A549 (cell line): ENCODE results near the gene BTAF1. TPM values are rescaled to one million over a fixed set of nuclear protein-coding genes. Genes with fewer than 3 reads are reported as not detected.
"Not testable (repeated sequence)": the region's sequence is repeated elsewhere in the genome, so short reads cannot be mapped to it uniquely, and the experiment has no call there.

Experiments
- ATAC-seq, 2 experiments: fragments of 200-7000 bp in 1 of 2; fragments of >200 bp in 1 of 2; cut with Nextera tagmentation in 1 of 2; cut with Tn5 transposase in 1 of 2; 3 replicates each; pipeline versions ENCODE4 v1.8.0 to v1.9.1; 2018 to 2020; ENCODE audit warnings: mild to moderate bottlenecking in 1 of 2, moderate library complexity in 1 of 2
- CTCF ChIA-PET: fragments of 300-600 bp; sonication (Branson Sonifier 250); formaldehyde crosslinking; extraction: SDS; loops from one replicate; lab custom pipeline; 2021; ENCODE audit warnings: antibody characterized with exemption, inconsistent platforms; lab: Yijun Ruan, JAX
- POLR2A ChIA-PET: fragments of 350-600 bp; formaldehyde crosslinking; extraction: SDS; loops from one replicate; lab custom pipeline; 2021; ENCODE audit warnings: antibody characterized with exemption, inconsistent platforms; lab: Yijun Ruan, JAX
- DNase-seq, 2 experiments: peaks; one replicate each; pipeline versions ENCODE4 v3.0.0 to v3.0.0-alpha.2; 2011 to 2016; ENCODE audit warnings: low read depth in 1 of 2, low spot score in 1 of 2
- FAIRE-seq: peaks from 2 replicates; lab custom pipeline; 2011; peaks lifted over from hg19 to GRCh38; lab: Jason Lieb, UNC
- H3K27ac ChIP-seq, 2 experiments: fragments of >200 bp; sonication (Bioruptor Twin); formaldehyde crosslinking; 3 replicates each; pipeline ENCODE4 v1.5.1; 2016 to 2017
- H3K4me1 ChIP-seq: fragments of >200 bp; sonication (Bioruptor Twin); formaldehyde crosslinking; 3 replicates; pipeline ENCODE4 v1.6.1; 2016
- H3K4me2 ChIP-seq: fragments of >200 bp; sonication (Bioruptor Twin); formaldehyde crosslinking; 3 replicates; pipeline ENCODE4 v1.6.1; 2016
- H3K4me3 ChIP-seq: fragments of >200 bp; sonication (Bioruptor Twin); formaldehyde crosslinking; 3 replicates; pipeline ENCODE4 v1.5.1; 2016
- H3K9me3 ChIP-seq: fragments of >200 bp; sonication (Bioruptor Twin); formaldehyde crosslinking; 3 replicates; pipeline ENCODE4 v1.6.1; 2016
- BHLHE40 ChIP-seq: IDR thresholded peaks from 2 replicates; pipeline ENCODE4 v1.6.1; 2012; ENCODE audit warnings: low read depth, low read length, inconsistent platforms
- CBX8 ChIP-seq: fragments of 200-600 bp; sonication (generic); IDR thresholded peaks from 2 replicates; pipeline ENCODE4 v1.6.1; 2016
- EHF ChIP-seq: fragments of 250-450 bp; sonication (Bioruptor Pico); IDR thresholded peaks from 2 replicates; pipeline ENCODE4 v1.5.0; 2020; ENCODE audit warnings: mild to moderate bottlenecking
- EHMT2 ChIP-seq: fragments of 200-600 bp; sonication (generic); IDR thresholded peaks from 2 replicates; pipeline ENCODE4 v1.6.1; 2016; ENCODE audit warnings: antibody characterized with exemption, low read depth, mild to moderate bottlenecking, moderate library complexity
- FOSB ChIP-seq: fragments of 250-450 bp; sonication (Bioruptor Pico); IDR thresholded peaks from 2 replicates; pipeline ENCODE4 v1.5.0; 2020; ENCODE audit warnings: mild to moderate bottlenecking, moderate library complexity
- HEYL ChIP-seq: fragments of 250-450 bp; sonication (Bioruptor Pico); IDR thresholded peaks from 2 replicates; pipeline ENCODE4 v1.8.0; 2021; ENCODE audit warnings: mild to moderate bottlenecking, moderate library complexity
- HOXA7 ChIP-seq: fragments of 250-450 bp; sonication (Bioruptor Pico); IDR thresholded peaks from 2 replicates; pipeline ENCODE4 v1.5.0; 2020; ENCODE audit warnings: mild to moderate bottlenecking, moderate library complexity
- HOXB5 ChIP-seq: fragments of 250-450 bp; sonication (Bioruptor Pico); IDR thresholded peaks from 2 replicates; pipeline ENCODE4 v1.5.0; 2020; ENCODE audit warnings: mild to moderate bottlenecking, moderate library complexity
- JUNB ChIP-seq: fragments of >200 bp; sonication (Bioruptor Twin); formaldehyde crosslinking; IDR thresholded peaks from 2 replicates; pipeline ENCODE4 v1.6.1; 2016
- KDM1A ChIP-seq: fragments of 200-600 bp; sonication (generic); IDR thresholded peaks from 2 replicates; pipeline ENCODE4 v1.6.1; 2016; ENCODE audit warnings: low read depth, mild to moderate bottlenecking
- KDM5A ChIP-seq: fragments of 200-600 bp; sonication (generic); IDR thresholded peaks from 2 replicates; pipeline ENCODE4 v1.6.1; 2016; ENCODE audit warnings: antibody characterized with exemption, mild to moderate bottlenecking
- MAZ ChIP-seq: fragments of 150-350 bp; IDR thresholded peaks from 2 replicates; pipeline ENCODE4 v1.6.1; 2014; ENCODE audit warnings: antibody characterized with exemption, low read depth, low read length, borderline replicate concordance
- NFE2L2 ChIP-seq: fragments of 150-350 bp; conservative IDR thresholded peaks from 2 replicates; pipeline ENCODE4 v1.6.1; 2014; ENCODE audit warnings: low read length
- NPAS2 ChIP-seq: fragments of 250-450 bp; sonication (Bioruptor Pico); IDR thresholded peaks from 2 replicates; pipeline ENCODE4 v1.8.0; 2022; ENCODE audit warnings: mild to moderate bottlenecking, moderate library complexity, borderline replicate concordance
- NR3C1 ChIP-seq: fragments of >200 bp; sonication (Bioruptor Twin); formaldehyde crosslinking; IDR thresholded peaks from 3 replicates; pipeline ENCODE4 v1.6.1; 2017
- POLR2A ChIP-seq: IDR thresholded peaks from 2 replicates; pipeline ENCODE4 v1.6.1; 2012; ENCODE audit warnings: mild to moderate bottlenecking, low read length
- RAD21 ChIP-seq, 2 experiments: fragments of >200 bp in 1 of 2; sonication (Bioruptor Twin) in 1 of 2; formaldehyde crosslinking in 1 of 2; IDR thresholded peaks in 1 of 2; conservative IDR thresholded peaks in 1 of 2; 2 replicates in 1 of 2; 3 replicates in 1 of 2; pipeline ENCODE4 v1.6.1; 2012 to 2018; ENCODE audit warnings: inconsistent platforms in 1 of 2
- RFX5 ChIP-seq: fragments of 450-650 bp; IDR thresholded peaks from 2 replicates; pipeline ENCODE4 v1.7.1; 2014; ENCODE audit warnings: antibody characterized with exemption, mild to moderate bottlenecking, moderate library complexity
- RNF2 ChIP-seq: fragments of 200-600 bp; sonication (generic); IDR thresholded peaks from 2 replicates; pipeline ENCODE4 v1.6.1; 2016; ENCODE audit warnings: low read depth, mild to moderate bottlenecking, antibody characterized with exemption, moderate library complexity, borderline replicate concordance
- TP53 ChIP-seq: fragments of 250-450 bp; sonication (Bioruptor Pico); IDR thresholded peaks from 2 replicates; pipeline ENCODE4 v1.5.0; 2021; ENCODE audit warnings: mild to moderate bottlenecking, moderate library complexity
- USF2 ChIP-seq: fragments of 450-650 bp; IDR thresholded peaks from 2 replicates; pipeline ENCODE4 v1.6.1; 2014; ENCODE audit warnings: antibody characterized with exemption
- ZC3H11A ChIP-seq: fragments of 450-650 bp; IDR thresholded peaks from 2 replicates; pipeline ENCODE4 v1.6.1; 2014; ENCODE audit warnings: antibody characterized with exemption, mild to moderate bottlenecking
- ZSCAN20 ChIP-seq: fragments of 250-450 bp; sonication (Bioruptor Pico); IDR thresholded peaks from 2 replicates; pipeline ENCODE4 v1.8.0; 2022; ENCODE audit warnings: mild to moderate bottlenecking, moderate library complexity
- WGBS: methylation state at CpG from one replicate; pipeline ENCODE4 v1.1.6; 2017; ENCODE audit errors: missing lambda C conversion rate; 5-methylcytosine and 5-hydroxymethylcytosine counted together
- polyA plus RNA-seq, 4 experiments: library from polyadenylated mRNA; depleted of rRNA in 3 of 4; stranded (reverse); fragments of >200 nt; fragmentation: RNase III in 1 of 4; extraction: RNeasy Plus Mini Kit Qiagen cat#74134 plus additional on column Dnase treatment in 1 of 4; gene quantifications; 2 replicates in 3 of 4; 3 replicates in 1 of 4; pipeline ENCODE4 v1.2.3, GENCODE V29; 2011 to 2017
- TF ChIP-seq, protein P1 (sequence below): IDR thresholded peaks from 2 replicates; pipeline ENCODE4 v1.6.1; 2012
- TF ChIP-seq, protein P2 (sequence below): fragments of >200 bp; sonication (Bioruptor Twin); formaldehyde crosslinking; IDR thresholded peaks from 3 replicates; pipeline ENCODE4 v1.6.1; 2016
- TF ChIP-seq, protein P3 (sequence below): fragments of 200-600 bp; sonication (generic); IDR thresholded peaks from 2 replicates; pipeline ENCODE4 v1.6.1; 2016; ENCODE audit warnings: antibody characterized with exemption, mild to moderate bottlenecking, moderate library complexity
- TF ChIP-seq, protein P4 (sequence below): IDR thresholded peaks from 2 replicates; pipeline ENCODE4 v1.6.1; 2012

BTAF1 gene
- polyA plus RNA-seq, 2 of the 4 experiments (the other 2 are of a cell fraction): 16.7 to 54.7 TPM

GRCh38 chr10:92027141-92027540 is 103.6 kb downstream of the BTAF1 start:
- Histone ChIP-seq H3K27ac (no peak overlapping the region), H3K4me2 (no peak overlapping the region), H3K4me1 (no peaks in the 10 kb centered on the region)
- CTCF ChIA-PET: no interaction called here
- FAIRE-seq: no peak
- DNase-seq: no peak
- 81% methylated on average over 4 of the region's 4 CpGs for WGBS
- no peak for ATAC-seq
- TF ChIP-seq, protein P1, sequence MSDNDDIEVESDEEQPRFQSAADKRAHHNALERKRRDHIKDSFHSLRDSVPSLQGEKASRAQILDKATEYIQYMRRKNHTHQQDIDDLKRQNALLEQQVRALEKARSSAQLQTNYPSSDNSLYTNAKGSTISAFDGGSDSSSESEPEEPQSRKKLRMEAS: no peak
- TF ChIP-seq, protein P2, sequence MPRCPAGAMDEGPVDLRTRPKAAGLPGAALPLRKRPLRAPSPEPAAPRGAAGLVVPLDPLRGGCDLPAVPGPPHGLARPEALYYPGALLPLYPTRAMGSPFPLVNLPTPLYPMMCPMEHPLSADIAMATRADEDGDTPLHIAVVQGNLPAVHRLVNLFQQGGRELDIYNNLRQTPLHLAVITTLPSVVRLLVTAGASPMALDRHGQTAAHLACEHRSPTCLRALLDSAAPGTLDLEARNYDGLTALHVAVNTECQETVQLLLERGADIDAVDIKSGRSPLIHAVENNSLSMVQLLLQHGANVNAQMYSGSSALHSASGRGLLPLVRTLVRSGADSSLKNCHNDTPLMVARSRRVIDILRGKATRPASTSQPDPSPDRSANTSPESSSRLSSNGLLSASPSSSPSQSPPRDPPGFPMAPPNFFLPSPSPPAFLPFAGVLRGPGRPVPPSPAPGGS: no peak
- TF ChIP-seq, protein P3, sequence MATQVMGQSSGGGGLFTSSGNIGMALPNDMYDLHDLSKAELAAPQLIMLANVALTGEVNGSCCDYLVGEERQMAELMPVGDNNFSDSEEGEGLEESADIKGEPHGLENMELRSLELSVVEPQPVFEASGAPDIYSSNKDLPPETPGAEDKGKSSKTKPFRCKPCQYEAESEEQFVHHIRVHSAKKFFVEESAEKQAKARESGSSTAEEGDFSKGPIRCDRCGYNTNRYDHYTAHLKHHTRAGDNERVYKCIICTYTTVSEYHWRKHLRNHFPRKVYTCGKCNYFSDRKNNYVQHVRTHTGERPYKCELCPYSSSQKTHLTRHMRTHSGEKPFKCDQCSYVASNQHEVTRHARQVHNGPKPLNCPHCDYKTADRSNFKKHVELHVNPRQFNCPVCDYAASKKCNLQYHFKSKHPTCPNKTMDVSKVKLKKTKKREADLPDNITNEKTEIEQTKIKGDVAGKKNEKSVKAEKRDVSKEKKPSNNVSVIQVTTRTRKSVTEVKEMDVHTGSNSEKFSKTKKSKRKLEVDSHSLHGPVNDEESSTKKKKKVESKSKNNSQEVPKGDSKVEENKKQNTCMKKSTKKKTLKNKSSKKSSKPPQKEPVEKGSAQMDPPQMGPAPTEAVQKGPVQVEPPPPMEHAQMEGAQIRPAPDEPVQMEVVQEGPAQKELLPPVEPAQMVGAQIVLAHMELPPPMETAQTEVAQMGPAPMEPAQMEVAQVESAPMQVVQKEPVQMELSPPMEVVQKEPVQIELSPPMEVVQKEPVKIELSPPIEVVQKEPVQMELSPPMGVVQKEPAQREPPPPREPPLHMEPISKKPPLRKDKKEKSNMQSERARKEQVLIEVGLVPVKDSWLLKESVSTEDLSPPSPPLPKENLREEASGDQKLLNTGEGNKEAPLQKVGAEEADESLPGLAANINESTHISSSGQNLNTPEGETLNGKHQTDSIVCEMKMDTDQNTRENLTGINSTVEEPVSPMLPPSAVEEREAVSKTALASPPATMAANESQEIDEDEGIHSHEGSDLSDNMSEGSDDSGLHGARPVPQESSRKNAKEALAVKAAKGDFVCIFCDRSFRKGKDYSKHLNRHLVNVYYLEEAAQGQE: no peak
- TF ChIP-seq BHLHE40: no peak
- TF ChIP-seq NPAS2 (CRISPR knock-in tag): no peak
- no peak for TF ChIP-seq HOXA7 (CRISPR knock-in tag)
- TF ChIP-seq TP53 (CRISPR knock-in tag): no peak
- TF ChIP-seq, protein P4, sequence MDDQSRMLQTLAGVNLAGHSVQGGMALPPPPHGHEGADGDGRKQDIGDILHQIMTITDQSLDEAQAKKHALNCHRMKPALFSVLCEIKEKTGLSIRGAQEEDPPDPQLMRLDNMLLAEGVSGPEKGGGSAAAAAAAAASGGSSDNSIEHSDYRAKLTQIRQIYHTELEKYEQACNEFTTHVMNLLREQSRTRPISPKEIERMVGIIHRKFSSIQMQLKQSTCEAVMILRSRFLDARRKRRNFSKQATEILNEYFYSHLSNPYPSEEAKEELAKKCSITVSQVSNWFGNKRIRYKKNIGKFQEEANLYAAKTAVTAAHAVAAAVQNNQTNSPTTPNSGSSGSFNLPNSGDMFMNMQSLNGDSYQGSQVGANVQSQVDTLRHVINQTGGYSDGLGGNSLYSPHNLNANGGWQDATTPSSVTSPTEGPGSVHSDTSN: no peak
- TF ChIP-seq NR3C1: no peak
- no peak for TF ChIP-seq RNF2
- no peak for TF ChIP-seq RAD21 (conservative IDR thresholded peaks at IDR 0.05 in 1 of 2, IDR thresholded peaks at IDR 0.05 in 1 of 2)
- no peak for TF ChIP-seq KDM5A
- no peak for TF ChIP-seq JUNB
- TF ChIP-seq ZC3H11A: no peak
- TF ChIP-seq KDM1A: no peak
- TF ChIP-seq CBX8: no peak
- TF ChIP-seq FOSB (CRISPR knock-in tag): no peak
- no peak for TF ChIP-seq EHMT2
- TF ChIP-seq RFX5: no peak
- no peak for TF ChIP-seq EHF
- TF ChIP-seq, all 56 proteins: peak for 0
- POLR2A ChIA-PET: no interaction called here
- Histone ChIP-seq H3K9me3 (no peaks in the 10 kb centered on the region), H3K4me3 (no peak overlapping the region)

- Histone ChIP-seq H3K4me2 (no peak overlapping the region), H3K9me3 (no peaks in the 10 kb centered on the region), H3K4me3 (no peak overlapping the region), H3K4me1 (no peaks in the 10 kb centered on the region), H3K27ac (no peak overlapping the region)
- CTCF ChIA-PET: no interaction called here
- 96% methylated on average over 3 of the region's 3 CpGs for WGBS
- POLR2A ChIA-PET: no interaction called here
- ATAC-seq (no peak), DNase-seq (no peak), FAIRE-seq (no peak)
- TF ChIP-seq ZSCAN20 (CRISPR knock-in tag): no peak
- no peak for TF ChIP-seq HEYL (CRISPR knock-in tag)
- no peak for TF ChIP-seq USF2
- TF ChIP-seq EHMT2: no peak
- no peak for TF ChIP-seq NR3C1
- no peak for TF ChIP-seq MAZ
- no peak for TF ChIP-seq NFE2L2
- TF ChIP-seq POLR2A: no peak
- no peak for TF ChIP-seq NPAS2 (CRISPR knock-in tag)
- TF ChIP-seq HOXB5 (CRISPR knock-in tag): no peak
- no peak for TF ChIP-seq EHF
Observed at GRCh38 chr10:92031580-92031979, 108.0 kb downstream of the BTAF1 start.

GRCh38 chr10:92033070-92033469 is 109.5 kb downstream of the BTAF1 start:
- H3K4me1 ChIP-seq, FAIRE-seq, DNase-seq, H3K4me2 ChIP-seq, ATAC-seq, H3K4me3 ChIP-seq, CTCF ChIA-PET, POLR2A ChIA-PET, H3K9me3 ChIP-seq, H3K27ac ChIP-seq: not testable (repeated sequence)
- 90% methylated on average over 3 of the region's 3 CpGs for WGBS
